ENCODE data around the gene IQCF2.
"Not testable (repeated sequence)": the region's sequence is repeated elsewhere in the genome, so short reads cannot be mapped to it uniquely, and the experiment has no call there.

Gene IQCF2

DNA sequence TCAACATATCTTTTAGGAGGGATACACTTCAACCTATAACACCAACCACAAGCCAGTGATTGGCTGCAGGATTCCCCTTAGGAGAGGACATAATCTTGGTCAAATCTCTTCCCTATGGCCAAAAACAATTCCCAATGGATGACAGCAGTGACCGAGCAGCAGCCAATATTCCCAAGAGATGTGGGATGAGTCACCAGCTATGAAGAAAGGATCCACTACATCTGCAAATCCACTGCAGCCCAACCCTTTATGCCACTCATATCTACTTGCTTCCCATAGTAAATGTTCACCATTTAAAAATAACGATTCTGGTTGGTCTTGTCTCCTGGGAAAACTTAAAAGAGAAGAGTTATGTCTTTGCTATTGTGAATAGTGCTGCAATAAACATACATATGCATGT lies 18.5 kb downstream of the IQCF2 start:
- DNase-seq = no peak

DNA sequence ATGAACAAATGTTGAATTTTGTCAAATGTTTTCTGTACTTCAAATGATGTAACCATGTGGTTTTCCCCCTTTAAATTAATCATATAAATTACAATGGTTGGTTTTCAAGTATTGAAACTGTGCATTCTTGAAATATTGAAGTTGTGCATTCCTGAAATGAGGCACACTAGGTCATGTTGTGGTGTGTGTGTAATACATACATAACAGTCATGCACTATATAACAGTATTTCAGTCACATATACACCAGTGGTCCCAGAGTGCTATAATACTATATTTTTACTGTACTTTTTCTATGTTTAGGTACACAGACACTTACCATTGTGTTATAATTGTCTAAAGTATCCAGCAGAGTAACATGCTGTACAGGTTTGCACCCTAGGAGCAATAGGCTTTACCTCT lies 25.0 kb downstream of the IQCF2 start:
- no peak for DNase-seq

DNA sequence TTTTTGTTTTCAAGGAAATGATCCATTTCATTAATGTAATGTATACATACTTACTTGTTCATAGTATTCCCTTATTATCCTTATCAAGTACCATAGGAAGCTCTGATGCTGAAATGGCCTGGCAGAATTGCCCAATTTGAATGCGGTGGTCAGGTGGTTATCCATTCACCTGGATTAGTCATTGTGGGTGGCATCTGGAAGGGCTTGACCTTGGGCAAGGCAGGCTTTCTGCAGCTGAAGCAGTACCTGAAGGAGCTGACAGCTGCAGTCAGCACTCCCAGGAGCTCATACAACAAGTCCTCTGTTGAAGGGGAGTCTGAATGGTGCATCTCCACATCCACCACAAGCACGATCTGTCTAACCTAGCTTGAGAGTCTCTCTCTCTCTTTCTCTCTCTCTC lies 26.2 kb downstream of the IQCF2 start:
- no peak for DNase-seq

DNA sequence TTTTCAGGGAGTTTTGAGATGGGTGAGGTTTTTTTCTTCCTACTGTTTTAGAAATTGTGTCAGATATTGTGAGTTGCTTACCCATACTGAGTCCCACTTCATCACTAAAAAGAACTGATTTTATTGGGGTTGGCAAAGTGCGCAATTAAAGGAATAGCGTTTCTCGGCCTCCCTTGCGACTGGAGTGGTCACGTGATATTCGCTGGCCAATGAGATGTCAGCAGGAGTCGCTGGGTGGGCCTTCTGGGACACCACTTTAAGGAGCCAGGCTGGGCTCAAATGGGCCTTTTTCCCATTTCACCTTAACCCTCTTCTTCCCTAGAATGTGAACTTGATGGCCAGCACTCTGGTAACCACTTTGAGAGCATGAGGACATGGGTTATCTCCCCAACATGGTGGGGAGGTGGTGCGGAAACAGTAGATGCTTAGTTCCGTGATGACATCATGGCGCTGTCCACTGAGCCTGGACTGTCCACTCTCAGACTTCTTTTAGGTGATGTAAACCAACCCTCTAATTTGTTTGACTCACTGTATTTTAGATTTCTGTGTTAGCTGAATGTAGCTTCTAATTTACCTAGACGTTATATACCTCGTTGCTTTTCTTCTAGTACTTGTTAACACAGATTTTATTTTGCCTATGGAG lies 27.2 kb downstream of the IQCF2 start:
- DNase-seq = no peak

DNA sequence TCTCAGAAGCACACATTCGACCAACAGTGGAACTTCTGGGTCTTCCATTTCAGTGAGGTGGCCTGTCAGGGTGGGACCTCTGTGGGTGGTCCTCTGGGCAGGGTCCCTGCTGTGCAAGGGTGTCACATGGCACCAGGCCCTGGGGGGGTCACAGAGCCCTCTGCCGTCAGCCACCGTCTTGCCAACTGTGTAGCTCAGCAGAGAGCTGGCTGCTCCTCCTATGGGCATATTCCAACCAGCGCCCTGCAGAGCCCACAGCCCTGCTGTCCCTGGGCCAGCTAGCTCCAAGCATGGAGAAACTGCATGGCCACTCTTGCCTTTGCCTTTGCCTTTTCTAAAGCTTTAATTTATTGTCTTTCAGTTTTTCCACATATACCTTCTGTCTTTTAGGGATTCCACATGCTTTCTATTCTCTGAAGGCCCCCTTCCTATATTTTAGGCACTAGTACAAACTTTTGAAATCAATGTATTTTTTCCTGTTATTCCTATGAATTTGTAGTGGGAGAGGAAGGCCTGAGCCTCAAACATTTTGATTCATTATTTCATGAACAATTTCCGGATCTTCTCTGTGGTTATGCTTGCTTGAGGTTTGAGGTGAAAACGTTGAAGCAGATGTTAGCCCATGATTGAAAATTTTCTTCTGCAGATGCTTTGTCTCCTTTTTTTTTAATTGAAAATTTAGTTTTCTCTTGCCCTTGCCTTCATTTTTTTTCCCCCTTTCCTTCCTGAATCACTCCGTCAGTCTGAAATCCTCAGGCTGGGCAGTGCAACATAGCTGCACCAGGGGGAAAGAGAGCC lies 30.0 kb downstream of the IQCF2 start:
- DNase-seq = no peak

DNA sequence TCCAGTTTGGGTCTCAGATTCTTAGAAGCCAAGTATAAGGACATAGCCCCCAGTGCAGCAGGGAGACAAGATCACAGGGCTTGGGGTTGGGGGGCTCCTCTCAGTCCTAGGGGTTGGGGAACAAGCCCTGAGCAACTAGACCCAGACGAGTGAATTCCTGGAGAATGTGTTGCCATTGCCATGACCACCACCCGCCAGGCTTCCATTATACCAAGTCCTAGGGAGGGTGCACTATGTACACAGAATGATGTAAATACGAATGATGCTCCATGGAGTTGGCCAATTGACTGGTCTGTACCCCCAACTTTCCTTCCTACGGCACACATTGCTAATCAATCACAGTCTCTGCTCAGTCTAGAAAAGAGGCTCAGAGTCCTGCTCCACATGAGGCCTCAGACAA lies 33.0 kb downstream of the IQCF2 start:
- no peak for DNase-seq

DNA sequence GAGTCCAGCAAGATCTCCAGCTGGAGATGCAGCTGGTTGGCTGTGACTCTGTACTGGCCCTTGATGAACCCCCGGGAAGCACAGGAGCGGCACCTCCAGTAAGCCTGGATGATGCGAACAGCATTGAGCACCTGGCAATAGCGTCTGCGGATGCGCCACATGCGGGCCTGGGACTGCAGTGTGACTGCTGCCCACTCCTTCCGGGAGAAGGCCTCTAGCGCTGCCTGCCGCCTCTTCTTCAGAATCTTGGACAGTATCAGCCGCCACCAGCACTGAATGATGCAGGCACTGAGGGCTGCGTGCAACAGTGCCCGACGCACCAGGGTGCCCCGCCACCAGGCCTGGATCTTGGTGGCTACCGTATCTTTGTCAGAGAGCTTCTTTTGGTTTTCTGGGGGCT lies 33.5 kb downstream of the IQCF2 start:
- DNase-seq = no peak

DNA sequence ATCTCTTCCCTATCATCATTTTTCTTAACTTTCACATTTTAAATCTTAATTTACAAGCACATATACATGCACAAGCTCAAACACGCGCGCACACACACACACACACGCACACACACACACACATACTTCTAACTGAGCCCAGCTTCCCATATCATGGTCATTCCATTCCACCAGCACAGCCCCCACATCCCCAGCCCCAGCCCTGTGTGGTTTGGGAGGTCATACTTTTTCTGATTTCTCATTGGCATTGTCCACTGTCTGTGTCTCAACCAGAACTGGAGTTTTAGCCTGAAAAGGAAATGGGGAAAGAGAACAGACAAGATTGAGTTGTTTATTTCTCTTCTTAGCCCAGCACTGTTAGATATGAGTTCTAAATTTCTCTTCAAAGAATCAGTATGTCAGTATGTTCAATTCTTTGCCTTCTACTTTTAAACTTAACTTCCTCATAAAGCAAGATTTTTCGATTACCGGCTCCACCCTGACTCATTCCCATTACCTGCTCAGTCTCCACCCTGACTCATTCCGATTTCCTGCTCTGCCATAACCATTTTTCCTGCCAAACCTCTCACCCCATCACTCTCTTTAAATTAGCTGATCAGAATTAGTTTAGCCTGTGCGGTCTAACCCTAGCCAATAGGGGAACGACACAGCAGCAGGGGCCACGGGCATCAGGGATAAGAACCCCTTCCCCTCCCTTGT lies 35.3 kb downstream of the IQCF2 start:
- DNase-seq = no peak

DNA sequence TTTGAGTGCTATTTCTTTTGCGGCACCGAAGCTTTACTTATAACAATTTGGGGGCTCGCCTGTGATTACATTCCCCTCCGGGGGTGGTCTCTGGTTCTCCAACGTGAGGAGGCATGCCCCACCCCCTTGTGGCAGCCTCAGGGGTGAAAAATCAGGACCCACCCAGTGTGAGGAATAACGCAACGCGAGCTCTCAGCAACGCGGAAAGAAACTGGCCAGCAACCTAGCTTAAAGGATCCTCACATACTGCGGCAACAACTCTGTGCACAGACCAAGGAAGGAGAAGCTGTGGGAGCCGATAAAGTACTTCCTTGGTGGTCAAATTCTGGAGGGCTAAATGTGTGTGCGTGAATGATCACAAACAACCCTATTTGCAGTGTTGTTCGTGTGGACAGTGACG lies 36.0 kb downstream of the IQCF2 start:
- DNase-seq = no peak

DNA sequence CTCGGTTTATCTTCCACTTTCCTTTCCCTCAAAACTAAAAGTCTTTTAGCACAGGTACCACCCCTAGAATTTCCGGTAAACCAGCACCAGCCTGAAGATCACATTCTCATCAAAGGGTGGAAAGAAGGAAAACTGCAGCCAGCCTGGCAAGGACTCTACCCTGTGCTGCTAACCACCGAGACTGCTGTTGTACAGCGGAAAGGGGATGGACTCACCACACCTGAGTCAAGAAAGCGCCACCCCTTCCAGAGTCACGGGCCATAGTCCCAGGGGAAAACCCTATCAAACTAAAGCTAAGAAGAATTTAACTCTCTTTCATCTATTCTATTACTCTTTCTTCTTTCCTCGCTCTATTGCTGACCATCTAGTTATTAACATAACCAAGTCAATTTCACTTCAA lies 38.6 kb downstream of the IQCF2 start:
- not testable (repeated sequence) for DNase-seq

DNA sequence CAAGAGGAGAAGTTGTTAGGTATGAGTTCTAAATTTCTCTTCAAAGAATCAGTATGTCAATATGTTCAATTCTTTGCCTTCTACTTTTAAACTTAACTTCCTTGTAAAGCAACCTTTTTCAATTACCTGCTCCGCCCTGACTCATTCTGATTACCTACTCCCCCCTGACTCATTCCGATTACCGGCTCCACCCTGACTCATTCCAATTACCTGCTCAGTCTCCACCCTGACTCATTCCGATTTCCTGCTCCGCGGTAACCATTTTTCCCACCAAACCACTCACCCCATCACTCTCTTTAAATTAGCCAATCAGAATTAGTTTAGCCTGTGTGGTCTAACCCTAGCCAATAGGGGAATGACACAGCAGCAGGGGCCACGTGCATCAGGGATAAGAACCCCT lies 40.9 kb downstream of the IQCF2 start:
- not testable (repeated sequence) for DNase-seq

DNA sequence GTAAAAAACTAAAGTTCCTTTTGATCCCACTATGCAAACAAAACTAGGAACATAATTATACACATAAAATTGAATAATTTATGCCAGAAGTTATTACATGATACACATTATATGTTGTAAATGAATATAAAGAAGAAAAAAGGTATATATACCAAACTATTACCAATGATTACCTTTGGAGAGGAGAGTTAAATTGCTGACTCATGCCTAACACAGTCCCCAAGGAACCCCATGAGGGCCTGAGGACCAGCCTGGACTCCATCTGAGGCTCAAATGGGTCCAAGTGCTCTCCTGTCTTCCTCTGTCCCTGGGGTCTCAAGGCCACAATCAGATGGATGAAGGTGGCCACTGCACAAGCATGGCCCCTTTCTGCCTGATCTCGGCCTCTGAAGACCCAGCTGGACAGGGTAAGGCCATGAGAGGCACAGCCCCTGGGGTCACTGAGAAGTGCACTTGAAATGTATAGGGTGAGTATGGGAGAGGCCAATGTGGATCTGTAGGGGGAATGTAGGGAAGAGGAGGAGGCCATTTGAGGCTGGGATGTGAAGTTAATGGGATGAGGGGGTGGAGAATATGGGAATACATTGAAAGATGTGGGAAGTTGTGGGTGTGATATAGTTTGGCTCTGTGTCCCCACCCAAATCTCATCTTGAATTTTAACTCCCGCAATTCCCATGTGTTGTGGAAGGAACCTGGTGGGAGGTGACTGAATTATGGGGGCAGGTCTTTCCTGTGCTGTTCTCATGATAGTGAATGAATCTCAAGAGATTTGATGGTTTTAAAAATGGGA lies 42.8 kb downstream of the IQCF2 start:
- no peak for DNase-seq

DNA sequence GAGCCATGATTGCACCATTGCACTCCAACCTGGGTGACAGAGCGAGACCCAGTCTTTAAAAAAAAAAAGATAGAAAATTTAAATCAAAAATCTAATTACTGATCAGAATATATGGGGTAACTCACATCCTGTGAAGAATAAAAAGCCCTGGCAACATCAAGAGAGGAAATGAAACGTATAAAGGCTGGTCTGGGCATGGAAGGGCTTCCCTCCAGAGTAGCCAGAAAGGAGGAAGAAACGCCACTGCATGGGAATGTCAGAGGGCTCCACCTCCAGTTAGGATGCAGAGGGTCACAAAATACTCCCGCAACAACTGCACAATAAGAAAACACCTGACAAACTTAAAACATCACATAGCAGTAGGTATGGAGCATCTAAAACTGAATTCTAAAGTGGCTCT lies 46.6 kb downstream of the IQCF2 start:
- DNase-seq = no peak
